GM19397 (cell line): Measurements from ENCODE around the gene PRF1.

Source experiments
- ATAC-seq: cut with Tn5 transposase; IDR thresholded peaks from one replicate; pipeline ENCODE4 v1.9.1; 2021; ENCODE audit warnings: mild to moderate bottlenecking, moderate library complexity; ENCODE audit not compliant: unreplicated experiment

The PRF1 gene

DNA sequence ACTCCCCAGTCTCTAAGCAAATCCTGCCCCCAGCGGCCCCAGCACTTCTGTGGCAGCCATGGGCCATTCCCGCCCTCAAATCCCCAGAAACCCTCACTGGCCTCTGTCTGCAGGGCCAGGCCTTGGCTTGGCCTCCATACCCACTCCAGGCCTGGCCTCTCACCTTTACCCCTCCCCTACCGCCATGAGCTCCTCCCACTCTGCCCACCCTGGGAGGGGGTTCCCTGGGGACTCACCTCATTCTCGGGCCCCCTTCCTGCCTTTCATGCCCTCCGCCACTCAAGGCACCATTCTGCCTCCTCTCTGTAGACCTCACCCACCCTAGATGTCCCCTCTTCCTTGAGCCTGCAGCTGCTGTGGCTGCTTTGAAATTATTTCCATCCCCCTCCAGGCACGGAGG, 41.0 kb downstream of the PRF1 start:
- ATAC-seq = no peak

- ATAC-seq = no peak
Measured at GRCh38 chr10:70561070-70561469, 41.5 kb downstream of the PRF1 start.

DNA sequence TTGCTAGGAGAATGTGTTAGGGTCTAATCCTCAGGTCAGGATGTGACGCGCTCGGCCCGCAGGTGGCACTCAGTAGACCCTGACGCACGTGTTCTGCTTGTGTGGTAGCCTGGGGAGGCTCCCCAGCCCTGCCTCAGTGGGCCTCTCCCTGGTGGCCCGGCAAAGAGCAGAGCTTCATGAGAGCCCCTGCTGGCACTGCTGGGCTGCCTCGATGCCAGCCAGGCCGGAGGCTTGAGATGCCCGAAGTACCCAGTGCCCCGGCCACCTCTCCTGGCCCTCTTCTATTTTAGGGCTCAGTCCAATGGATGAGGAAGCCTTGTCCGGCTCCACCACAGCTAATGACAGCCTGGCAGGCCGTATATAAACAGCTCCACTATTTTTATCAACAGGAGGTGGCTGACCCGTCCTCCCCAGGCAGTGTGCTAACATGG, 42.0 kb downstream of the PRF1 start:
- ATAC-seq = no peak

DNA sequence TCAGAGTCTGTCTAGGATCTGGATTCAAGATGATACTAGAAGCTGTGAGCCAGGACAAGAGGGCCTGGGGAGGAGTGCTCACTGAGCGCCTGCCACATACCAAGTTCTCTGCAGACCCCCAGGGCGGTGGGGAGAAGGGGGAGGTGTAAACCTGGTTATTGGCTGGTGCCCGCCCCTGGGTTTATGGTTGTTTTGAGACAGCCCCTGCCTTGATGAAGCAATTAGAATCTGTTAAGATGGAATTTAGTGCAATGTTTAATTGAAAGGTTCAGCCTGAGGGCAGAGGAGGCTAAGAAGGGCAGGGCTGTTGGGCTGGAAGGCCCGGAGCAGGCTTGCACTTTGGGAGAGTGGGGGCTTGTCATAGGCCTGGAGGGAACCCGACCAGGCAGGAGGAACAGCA, 42.7 kb downstream of the PRF1 start:
- no peak for ATAC-seq

DNA sequence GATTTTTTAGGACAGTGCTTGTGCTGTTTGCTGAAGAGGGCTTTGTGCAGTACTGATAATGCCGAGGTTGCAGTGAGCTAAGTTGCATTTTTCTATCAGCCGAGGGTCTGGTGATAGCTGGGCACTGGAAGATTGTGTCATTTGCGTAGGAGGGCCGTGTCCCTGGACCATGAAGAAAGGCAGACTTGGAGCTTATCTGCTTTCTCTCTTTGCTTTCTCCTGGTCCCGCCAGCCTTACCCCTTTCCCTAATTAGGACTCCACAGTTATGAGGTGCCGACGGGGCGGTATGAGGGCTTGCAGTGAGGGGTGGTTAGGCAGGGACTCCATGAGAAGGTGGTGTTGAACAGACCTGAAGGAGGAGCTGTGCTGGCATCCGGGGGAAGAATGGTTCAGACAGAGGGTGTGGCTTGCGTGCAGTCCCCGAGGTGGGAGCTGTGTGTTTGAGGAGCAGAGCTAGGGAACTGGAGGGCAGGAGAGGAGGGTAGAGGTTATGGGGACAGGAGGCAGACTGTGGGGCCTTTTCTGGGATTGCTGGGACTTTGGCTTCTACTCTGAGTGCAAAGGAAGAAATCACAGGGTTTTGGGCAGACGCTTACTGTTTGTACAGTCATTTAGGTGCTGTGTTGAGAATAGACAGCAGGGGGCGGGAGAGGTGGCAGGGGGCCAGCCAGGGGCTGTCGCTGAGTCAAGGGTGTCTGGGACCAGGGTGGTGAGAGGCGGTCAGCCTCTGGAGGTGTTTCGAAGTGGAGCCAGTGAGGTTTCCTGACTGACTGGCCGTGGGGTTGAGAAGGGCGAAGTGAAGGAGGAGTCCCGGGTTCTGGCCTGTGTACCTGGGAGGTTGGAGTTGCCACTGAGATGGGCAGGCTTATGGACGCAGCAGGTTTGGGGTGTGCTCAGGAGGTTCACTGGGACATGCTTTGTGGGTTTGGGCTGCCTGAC, 43.4 kb downstream of the PRF1 start:
- ATAC-seq = no peak

GRCh38 chr10:70558295-70558694, 44.2 kb downstream of the PRF1 start:
- no peak for ATAC-seq

DNA sequence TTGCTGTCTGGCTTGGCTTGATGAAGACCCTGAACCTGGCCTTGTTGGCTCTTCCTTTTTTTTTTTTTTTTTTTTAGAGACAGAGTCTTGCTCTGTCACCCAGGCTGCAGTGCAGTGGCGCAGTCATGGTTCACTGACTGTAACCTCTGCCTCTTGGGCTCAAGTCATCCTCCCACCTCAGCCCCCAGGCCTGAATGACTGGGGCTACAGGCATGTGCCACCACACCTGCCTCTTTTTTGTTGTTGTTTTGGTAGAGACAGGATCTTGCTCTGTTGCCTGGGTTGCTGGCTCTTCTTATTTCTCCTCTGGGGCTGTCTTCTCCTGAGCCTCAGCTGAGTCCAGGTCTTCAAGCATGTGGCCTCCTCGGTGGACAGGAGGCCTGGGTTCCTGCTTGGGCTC, 44.7 kb downstream of the PRF1 start:
- ATAC-seq = no peak

DNA sequence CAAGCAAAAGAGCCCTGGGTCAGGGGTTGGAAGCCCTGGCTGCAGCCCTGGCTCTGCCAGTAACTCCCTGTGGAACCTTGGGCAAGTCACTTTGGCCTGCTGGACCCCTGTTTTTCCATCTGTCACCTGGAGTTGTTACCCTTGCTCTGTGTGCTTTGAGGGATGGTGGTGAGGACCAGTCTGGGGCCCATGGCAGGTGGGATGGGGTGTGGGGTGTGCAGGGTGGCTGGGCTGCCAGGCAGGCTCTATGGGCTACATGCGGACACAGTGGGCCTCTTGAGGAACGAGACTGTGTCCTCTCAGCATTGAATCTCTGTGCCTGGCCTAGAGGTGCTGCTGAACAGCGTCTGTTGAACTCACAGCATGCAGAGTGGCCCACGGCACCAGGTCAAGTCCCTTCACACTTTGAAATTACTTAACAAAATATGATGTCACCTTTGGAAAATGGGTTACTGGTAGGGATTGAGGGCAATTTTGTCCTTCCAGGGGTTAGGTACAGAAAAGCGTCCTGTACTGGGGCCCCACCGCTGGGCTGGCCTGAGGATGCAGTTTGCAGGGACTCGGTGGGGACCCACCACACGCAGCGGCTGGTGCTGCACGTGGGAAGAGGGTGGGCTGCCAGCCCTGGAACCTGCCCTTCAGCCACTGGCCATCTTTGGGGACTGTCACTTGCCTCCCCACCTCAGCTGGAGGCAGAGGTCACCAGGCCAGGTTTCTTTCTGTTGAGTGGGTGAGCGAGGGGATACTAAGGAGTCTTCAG, 45.3 kb downstream of the PRF1 start:
- ATAC-seq = no peak

DNA sequence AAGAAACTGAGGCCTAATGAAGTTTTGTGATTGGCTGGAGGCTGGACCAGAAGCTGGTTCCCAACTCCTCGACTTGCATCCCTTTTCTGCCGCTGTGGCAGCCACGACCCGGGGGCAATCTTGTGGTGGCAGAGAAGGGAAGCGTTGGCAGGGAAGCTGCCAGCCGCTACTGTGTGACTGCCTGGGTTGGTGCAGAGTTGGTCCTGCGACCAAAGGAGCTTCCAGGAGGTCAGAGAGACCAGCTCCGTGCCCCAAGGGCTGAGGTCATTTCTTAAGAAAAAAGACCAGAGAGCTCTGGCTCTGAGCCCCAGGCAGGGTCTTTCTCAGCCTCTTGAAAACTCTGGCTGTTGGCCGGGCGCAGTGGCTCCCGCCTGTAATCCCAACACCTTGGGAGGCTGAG, 47.2 kb downstream of the PRF1 start:
- ATAC-seq = no peak

DNA sequence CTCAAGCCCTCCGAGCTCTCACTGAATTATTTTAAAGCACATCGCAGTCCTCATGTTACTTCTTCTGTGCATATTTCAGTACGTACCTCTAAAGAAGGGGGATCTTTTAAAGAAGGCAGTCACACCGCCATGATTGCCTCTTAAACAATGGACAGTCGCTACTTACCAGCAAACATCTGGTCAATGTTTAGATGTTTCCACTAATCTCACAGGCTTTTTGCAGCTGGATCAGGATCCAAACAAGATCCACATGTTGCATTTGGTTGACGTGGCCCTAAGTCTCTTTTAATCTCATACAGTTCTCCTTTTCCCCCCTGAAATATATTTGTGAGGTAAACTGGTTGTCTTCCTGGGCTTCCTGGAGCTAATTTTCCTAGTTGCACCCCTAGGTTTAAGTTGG, 50.0 kb downstream of the PRF1 start:
- no peak for ATAC-seq

- ATAC-seq = no peak
Measured at GRCh38 chr10:70551971-70552422, 50.5 kb downstream of the PRF1 start.

- no peak for ATAC-seq
Measured at GRCh38 chr10:70551466-70551865, 51.1 kb downstream of the PRF1 start.

DNA sequence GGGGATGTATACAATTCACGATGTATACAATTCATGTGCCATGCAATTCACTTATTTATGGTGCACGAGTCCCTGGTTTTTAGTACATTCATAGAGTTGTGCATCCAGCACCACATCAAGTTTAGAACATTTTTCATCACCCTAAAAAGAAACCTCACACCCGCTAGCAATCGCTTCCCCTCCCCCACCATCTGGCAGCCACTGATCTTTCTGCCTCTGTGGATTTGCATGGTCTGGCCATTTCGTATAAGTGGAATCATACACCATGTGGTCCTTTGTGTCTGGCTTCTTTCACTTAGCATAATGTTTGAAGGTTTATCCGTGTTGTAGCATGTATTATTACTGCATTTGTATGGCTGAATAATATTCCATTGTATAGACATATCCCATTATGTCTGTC, 52.1 kb downstream of the PRF1 start:
- no peak for ATAC-seq

GRCh38 chr10:70549962-70550458, 52.5 kb downstream of the PRF1 start:
- no peak for ATAC-seq

- ATAC-seq = no peak
Measured at GRCh38 chr10:70549351-70549961, 53.1 kb downstream of the PRF1 start.
